HG03460 (cell line): Measurements from ENCODE around the gene GIGYF2.

Source experiments
- ATAC-seq: cut with Tn5 transposase; IDR thresholded peaks from one replicate; pipeline ENCODE4 v1.9.1; 2021; ENCODE audit not compliant: unreplicated experiment

Gene GIGYF2

DNA sequence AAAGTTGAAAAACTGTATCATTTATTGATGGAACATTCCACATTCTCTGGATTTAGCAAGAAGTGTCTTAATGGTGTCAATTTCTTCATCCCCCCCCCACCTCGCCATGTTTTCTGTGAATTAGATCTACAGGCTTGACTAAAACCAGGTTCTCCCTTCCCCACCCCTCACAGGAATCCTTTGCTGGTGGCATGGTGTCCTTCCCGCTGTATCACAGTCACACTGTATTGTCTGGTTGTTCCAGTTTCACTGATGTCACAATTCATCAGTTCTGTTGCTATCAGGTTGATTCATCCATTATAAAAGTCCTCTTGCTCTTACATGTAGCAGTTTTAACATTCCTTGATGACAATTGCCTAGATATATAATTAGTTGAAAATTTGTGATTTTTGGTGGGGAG is 166.9 kb downstream of the GIGYF2 start:
- ATAC-seq: no peak

DNA sequence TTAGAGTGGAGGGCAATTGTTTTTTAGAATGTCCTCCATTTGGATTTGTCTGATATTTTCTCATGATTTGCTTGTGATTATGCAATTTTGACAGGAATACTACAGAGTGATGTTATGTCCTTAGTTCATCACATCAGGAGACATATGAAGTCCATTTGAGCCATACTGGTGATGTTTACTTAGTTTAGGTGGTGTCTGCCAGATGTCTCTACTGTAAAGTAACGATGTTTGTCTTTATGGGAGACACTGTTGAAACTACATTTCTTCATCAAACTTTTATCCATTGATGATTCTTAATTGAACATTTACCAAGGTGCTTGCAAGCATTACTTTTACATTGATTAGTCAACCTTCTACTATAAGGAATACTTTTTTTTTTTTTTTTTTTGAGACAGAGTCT is 168.0 kb downstream of the GIGYF2 start:
- ATAC-seq: no peak

DNA sequence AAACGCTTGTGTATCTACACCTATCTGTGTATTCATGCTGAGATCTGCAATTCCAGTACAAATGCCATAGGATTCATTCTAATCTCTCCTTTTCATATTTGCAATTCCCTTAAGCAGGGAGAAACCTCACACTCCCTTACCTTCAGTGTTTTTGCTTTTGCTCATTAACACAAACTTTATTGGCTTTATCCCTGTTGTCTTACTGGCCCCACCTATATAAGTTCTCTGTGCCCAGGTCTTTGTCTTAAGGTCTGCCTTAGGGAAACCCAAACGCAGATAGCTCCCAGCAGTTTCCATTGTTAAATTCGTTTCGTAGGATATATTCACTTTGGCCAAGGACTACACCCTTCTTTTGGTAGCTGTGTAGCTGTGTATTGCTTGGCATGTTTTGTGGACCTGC is 169.0 kb downstream of the GIGYF2 start:
- ATAC-seq: no peak

DNA sequence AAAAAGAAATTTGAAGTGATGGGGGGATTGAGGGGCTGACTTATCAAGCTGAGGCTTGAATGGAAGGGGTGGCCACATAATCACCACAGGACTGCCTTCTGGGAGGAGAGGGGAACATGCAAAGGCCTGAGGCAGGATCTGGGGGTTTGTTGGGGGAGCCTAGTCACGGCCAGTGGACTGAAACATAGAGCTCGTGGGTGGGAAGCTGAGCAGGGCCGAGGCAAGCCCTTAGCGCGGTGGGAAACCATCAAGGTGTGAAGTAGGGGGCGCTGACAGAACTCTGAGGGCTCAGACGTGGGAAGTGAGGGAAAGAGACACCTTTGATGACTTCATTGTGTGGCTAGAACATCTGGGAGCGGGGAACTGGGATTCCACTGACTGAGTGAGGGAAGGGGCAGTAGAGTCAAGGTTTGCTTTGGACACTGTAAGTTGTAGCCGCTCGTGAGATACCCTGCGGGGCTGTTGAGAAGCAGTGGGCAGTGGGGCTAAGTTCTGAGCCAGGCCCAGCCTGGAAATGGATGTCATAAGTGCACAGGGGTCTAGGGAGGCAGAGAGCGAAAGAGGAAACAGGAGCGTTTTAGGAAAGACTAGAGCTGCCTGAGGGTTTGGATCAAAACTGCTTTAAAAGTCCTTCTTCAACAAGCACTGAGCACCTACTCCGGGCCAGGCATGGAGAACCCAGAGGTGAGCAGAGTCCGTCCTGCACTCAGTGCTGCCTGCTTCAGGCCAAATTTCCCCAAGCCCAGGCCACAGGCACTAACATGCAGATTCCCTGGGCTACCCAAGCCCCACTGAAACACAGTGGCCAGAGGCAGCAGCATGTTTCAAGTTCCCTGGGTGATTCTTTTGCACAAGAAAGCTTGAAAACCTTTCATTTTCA is 172.2 kb downstream of the GIGYF2 start:
- ATAC-seq: no peak

- no peak for ATAC-seq
Observed at GRCh38 chr2:232870018-232870765, 173.1 kb downstream of the GIGYF2 start, which contains the start of gene SNORC. Gene SNORC (plus strand): TSS chr2:232870264. CDS start chr2:232870342, 78 bp downstream.

DNA sequence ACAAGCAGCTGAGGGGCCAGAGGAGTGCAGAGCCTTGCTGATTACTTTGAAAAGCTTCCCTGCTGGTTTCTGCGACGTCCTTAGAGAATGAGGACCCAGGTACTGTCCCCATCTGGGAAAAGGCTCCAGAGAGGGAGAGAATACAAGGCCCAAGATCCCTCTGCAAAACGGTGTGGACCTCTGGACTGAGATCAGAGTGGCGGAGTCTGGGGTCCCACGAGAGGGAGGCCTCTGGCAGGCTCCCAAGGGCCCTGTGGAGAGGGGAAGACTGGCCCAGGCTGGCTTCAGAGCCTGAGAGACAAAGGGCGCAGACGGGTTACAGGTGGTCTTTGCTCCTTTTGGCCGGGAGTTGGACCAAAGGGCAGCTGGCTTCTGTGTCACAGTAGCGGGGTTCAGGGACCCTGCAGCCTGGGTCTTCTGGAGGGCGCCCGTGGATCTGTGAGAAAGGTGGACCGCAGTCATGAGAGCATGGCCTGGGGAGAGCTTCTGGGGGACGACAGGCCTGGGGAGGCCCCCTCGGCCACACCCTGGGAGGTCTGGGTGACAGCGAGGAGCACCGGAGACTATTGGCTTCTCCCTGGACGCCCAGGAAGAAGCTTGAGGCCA is 173.7 kb downstream of the GIGYF2 start:
- ATAC-seq: no peak

DNA sequence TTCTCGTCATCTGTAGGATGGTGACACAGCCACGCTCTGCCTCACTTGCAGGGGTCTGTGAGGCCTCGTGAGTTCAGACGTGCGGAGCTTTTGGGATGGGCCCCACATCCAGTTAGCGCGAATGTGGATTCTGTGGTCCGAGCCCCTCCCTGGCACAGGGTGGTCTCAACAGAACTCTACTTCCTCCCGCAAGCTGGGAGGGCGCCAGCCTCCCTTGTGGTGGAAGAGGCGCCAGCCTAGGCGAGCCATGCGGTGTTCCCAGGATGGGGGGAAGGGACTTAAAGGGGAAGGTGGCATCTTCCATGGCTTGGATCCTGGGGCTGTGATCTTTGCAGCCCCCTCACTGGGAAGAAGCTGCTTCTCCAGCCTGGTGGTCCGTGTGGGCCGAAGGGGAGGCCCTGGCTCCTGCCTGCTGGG is 174.3 kb downstream of the GIGYF2 start:
- no peak for ATAC-seq

DNA sequence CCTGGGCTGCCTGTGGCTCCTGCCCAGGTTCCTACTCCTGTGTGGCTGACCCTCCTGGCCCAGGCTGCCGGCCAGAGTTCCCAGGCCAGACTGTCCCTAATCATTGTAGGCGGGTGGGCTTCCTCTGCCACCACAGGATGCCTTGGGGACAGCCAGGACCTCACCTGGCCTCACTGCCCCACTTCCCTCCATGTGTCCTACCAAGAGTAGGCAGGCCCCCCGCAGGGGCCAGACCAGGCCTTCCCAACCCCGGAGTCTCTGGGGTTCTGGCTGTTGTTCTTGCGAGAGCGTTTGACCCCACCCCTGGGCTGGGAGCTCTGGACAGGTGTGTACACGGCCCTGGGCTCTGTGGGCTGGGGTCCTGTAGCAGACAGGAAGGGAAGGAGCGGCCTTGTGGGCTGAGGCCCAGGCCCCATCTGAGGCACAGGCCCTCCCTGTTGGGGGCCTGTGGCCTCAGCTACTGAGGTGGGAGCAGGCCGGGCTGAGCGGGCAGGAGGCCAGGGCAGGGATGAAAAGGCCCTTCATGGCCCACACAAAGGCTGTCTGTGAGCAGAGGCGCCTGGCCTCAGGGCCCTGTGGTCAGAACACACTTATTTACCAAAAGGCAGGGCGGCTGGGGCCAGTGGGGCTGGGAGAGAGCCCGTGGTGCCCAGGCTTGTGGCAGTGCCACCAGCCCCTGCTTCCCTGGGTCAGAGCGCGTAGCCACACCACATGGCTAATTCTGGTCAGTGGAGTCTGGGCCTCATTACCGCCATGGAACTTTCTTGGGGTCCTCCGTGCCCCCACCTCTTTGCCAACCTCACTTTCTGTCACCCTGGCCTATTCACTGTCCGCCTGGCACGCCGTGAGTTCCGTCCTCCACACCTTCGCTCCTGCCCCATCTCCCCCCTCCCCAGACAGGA is 175.0 kb downstream of the GIGYF2 start:
- ATAC-seq: no peak

DNA sequence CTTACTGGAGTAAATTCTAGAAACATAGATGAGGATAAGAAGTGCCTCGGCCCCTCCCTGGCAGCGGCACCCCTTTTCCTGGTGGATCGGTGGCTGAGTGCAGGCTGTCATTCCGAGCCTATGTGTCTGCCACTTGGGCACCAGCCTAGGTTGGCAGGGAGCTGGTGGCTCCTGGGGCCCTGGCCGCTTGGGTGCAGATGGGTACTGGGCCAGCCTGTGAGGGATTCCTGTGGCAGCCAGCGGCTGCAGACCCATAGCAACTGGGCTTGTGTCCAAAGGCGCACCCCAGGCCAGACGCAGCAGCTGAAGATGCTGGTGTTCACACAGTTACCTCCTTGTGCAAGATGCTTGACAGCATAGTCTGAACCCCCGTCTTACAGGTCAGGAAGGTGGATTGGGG is 175.7 kb downstream of the GIGYF2 start:
- ATAC-seq: no peak

GRCh38 chr2:232873292-232873908 is 176.3 kb downstream of the GIGYF2 start:
- ATAC-seq: no peak

- ATAC-seq: no peak
Observed at GRCh38 chr2:232873909-232874641, 176.9 kb downstream of the GIGYF2 start.

DNA sequence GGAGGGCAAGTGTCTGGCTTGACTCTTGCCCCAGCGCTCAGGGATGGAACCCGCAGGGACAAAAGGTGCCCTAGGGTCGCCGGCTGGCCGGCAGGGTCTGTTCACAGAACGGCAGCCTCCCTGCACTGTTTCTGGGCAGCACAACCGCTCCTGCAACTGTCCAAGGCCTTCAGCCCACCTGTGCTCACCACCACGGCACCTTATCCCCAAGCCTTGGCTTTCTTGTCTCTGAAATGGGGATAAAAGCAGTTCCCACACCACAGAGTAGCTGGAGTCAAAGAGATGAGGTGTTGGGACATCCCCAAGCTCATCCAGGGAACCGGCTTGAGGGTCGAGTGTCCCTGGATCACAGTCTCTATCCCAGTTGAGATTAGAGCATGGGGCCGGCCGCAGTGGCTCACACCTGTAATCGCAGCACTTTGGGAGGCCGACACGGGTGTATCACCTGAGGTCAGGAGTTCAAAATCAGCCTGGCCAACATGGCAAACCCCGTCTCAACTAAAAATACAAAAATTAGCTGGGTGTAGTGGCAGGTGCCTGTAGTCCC is 177.6 kb downstream of the GIGYF2 start:
- ATAC-seq: no peak

GRCh38 chr2:232875256-232876121 is 178.4 kb downstream of the GIGYF2 start:
- no peak for ATAC-seq

DNA sequence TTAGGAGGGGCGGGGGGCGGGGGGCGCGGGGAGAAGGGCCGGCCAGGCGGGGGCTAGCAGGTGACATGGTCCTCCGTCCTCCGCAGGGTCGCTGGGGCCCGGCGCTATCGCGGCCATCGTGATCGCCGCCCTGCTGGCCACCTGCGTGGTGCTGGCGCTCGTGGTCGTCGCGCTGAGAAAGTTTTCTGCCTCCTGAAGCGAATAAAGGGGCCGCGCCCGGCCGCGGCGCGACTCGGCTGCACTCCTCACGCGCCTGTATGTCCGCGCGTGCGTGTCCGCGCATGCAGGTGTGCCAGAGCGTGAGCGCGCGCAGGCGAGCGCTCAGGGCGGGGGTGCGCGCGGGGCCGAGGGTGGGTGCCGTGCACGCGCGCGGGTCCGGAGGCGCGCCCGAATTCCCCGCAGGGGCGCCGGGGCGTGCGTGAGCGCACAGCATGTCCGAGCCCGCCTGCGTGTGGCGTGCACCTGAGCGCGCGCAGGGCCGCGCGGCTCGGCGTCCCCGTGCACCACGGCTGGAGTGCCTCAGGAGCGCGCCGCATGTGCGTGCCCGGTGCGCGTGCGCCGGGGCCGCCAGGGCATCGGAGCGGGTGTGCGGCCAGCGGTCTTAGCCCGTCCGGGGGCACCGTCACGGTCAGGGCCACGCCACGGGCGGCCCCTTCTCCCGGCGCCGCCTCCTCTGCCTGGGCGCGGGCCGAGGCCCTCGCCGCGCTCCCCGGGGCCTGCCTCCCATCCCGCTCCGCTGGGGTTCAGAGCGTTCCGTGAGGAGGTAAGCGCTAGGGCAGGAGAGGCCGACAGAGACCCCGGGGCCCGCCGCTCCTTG is 179.2 kb downstream of the GIGYF2 start:
- ATAC-seq: no peak

- no peak for ATAC-seq
Observed at GRCh38 chr2:232876978-232877441, 179.9 kb downstream of the GIGYF2 start.

DNA sequence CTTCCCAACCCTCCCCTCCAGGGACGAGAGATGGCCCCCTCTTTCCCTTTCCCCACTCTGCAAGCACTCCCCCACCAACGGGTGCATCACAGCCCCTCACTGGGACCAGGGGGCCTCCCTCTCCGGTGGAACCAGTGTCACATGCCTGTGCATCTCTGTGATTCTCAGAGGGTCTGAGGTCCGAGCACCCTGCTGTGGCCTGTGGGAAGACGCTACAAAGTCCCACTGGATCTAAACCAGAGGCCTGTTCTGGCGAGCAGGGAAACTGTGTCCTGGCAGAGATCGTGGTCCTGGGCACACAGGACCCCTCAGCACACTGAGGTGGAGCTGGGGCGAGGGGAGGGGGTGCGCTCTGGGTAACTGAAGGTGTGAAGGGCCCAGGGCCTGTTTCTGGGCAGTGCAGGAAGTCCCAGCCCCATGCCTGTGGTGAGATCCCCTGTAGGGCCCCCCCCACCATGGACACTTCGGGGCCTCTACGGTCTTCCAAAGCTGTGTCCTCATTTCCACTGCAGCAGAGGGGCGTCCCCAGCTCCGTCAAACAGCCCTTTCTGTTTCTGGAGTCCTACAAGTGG is 180.9 kb downstream of the GIGYF2 start:
- ATAC-seq: no peak
